PC-9 (cell line): ENCODE results near the gene C3orf85.

Source experiments
- CTCF ChIP-seq: fragments of 200-600 bp; sonication (generic); conservative IDR thresholded peaks from 2 replicates; pipeline ENCODE4 v1.6.1; 2017; ENCODE audit warnings: mixed run types, antibody characterized with exemption, mild to moderate bottlenecking, moderate library complexity
- EZH2 ChIP-seq: fragments of 200-600 bp; sonication (generic); IDR thresholded peaks from 2 replicates; pipeline ENCODE4 v1.8.0; 2017; ENCODE audit warnings: antibody characterized with exemption, low read depth

- TF ChIP-seq CTCF (no peak), EZH2 (no peak)
These were observed 21.1 kb upstream of the C3orf85 start for GRCh38 chr3:109115451-109115850.
